NCI-H2171 (cell line): ENCODE results near the gene MTCL3.
"Not testable (repeated sequence)": the region's sequence is repeated elsewhere in the genome, so short reads cannot be mapped to it uniquely, and the experiment has no call there.

ENCODE experiments used
- DNase-seq: peaks from one replicate; lab custom pipeline; 2025; lab: John Stamatoyannopoulos, UW

The MTCL3 gene

DNA sequence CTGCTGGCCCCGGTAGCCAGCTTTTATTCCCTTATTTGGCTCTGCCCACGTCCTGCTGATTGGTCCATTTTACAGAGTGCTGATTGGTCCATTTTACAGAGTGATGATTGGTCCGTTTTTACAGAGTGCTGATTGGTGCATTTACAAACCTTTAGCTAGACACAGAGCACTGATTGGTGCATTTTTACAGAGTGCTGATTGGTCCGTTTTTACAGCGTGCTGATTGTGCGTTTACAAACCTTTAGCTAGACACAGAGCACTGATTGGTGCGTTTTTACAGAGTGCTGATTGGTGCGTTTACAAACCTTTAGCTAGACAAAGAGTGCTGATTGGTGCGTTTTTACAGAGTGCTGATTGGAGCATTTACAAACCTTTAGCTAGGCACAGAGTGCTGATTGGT lies 90.6 kb downstream of the MTCL3 start:
- not testable (repeated sequence) for DNase-seq

DNA sequence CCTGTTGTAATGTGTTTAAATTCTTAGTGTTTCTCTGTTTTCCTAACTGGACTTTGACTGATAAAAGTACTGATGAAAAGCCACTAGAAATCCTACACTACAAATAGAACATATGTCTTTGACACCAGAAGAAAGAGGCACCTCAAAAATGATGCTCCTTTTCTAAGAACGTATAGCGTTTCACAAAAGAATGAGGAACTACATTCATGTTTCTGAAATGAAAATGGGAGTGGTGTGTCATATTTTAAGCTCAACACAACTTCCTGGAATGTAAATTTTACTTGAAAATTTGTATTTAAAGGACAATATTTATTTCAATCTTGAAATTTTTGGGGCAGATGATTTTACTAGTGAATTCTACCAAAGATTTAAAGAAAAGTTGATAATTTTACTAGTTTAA lies 95.2 kb downstream of the MTCL3 start:
- no peak for DNase-seq
